Left lung (tissue), 10 donors: ENCODE measurements around the gene CCDC197. TPM values are rescaled to one million over a fixed set of nuclear protein-coding genes. Genes with fewer than 3 reads are reported as not detected.

Source experiments
- ATAC-seq: fragments of 200-7000 bp; cut with Tn5 transposase; one replicate; pipeline ENCODE4 v1.9.1; 2020; ENCODE audit warnings: moderate library complexity
- DNase-seq, 4 donors: peaks; one replicate each; pipeline ENCODE4 v3.0.0-alpha.2; 2013 to 2020
- H3K27ac ChIP-seq, 2 donors: fragments of 200-600 bp; sonication (generic) in 1 of 2; one replicate each; pipeline versions ENCODE4 v1.5.0 to v1.8.0; 2020 to 2021
- H3K27me3 ChIP-seq, 2 donors: fragments of 200-600 bp; sonication (generic) in 1 of 2; one replicate each; pipeline versions ENCODE4 v1.5.0 to v1.8.0; 2020 to 2021
- H3K36me3 ChIP-seq, 2 donors: fragments of 200-600 bp; sonication (generic) in 1 of 2; one replicate each; pipeline versions ENCODE4 v1.5.0 to v1.8.0; 2020 to 2021
- H3K4me1 ChIP-seq, 2 donors: fragments of 200-600 bp; one replicate each; pipeline ENCODE4 v1.8.0; 2021
- H3K4me3 ChIP-seq, 2 donors: fragments of 200-600 bp; sonication (generic) in 1 of 2; one replicate each; pipeline versions ENCODE4 v1.5.0 to v1.8.0; 2020 to 2021; ENCODE audit warnings: mild to moderate bottlenecking in 1 of 2
- H3K9me3 ChIP-seq, 2 donors: fragments of 200-600 bp; sonication (generic) in 1 of 2; one replicate each; pipeline versions ENCODE4 v1.5.0 to v1.8.0; 2020 to 2021
- intact Hi-C, 2 donors: fragments of 100-400 bp; cut with DNase I; formaldehyde crosslinking; loops; one replicate each; pipeline versions ENCODE4 v1.11.2 to v1.14.2; 2022
- microRNA-seq, 2 donors: library from miRNA; unstranded; fragments of <30 nt; microRNA quantifications; one replicate each; pipeline ENCODE4, GENCODE V29; 2019
- polyA plus RNA-seq, 6 donors: library from polyadenylated mRNA; unstranded; fragments of 120-200 nt; gene quantifications; one replicate each; pipeline ENCODE4 v1.2.1, GENCODE V29; 2013; ENCODE audit not compliant: insufficient read length in 6 of 6
- total RNA-seq, 2 donors: library from RNA; stranded (reverse); fragmentation: NEBNext Ultra II Directional; extraction: Animal tissue kit (Norgen Biotek cat#: 25700); gene quantifications; one replicate each; pipeline ENCODE4 v1.2.1, GENCODE V29; 2021
- TF ChIP-seq, protein P1 (sequence below), 2 donors: fragments of 200-600 bp; sonication (generic) in 1 of 2; IDR thresholded peaks; one replicate each; pipeline versions ENCODE4 v1.5.0 to v1.8.0; 2021; ENCODE audit warnings: antibody characterized with exemption in 2 of 2
- donor health status: DM: no; HTN: yes; CAD: no.
- donor health status: DM: no; HTN: no; CAD: no.

The CCDC197 gene
- total and polyA plus RNA-seq, 8 donors, result not detected

GRCh38 chr14:94052662-94053061 is 55.6 kb downstream of the CCDC197 start:
- H3K4me1 ChIP-seq, result no peaks in the 10 kb centered on the region
- no peaks in the 10 kb centered on the region for H3K27me3 ChIP-seq
- peaks cover 0 to 100% of the 10 kb centered on the region in 2 donors for H3K36me3 ChIP-seq
- ATAC-seq, result peak; percentile 8
- no peaks in the 10 kb centered on the region for H3K9me3 ChIP-seq
- no peak for DNase-seq
- intact Hi-C loops, result no loop called here
- no peak overlapping the region for H3K4me3 ChIP-seq
- no peak overlapping the region for H3K27ac ChIP-seq
- TF ChIP-seq, protein P1, sequence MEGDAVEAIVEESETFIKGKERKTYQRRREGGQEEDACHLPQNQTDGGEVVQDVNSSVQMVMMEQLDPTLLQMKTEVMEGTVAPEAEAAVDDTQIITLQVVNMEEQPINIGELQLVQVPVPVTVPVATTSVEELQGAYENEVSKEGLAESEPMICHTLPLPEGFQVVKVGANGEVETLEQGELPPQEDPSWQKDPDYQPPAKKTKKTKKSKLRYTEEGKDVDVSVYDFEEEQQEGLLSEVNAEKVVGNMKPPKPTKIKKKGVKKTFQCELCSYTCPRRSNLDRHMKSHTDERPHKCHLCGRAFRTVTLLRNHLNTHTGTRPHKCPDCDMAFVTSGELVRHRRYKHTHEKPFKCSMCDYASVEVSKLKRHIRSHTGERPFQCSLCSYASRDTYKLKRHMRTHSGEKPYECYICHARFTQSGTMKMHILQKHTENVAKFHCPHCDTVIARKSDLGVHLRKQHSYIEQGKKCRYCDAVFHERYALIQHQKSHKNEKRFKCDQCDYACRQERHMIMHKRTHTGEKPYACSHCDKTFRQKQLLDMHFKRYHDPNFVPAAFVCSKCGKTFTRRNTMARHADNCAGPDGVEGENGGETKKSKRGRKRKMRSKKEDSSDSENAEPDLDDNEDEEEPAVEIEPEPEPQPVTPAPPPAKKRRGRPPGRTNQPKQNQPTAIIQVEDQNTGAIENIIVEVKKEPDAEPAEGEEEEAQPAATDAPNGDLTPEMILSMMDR (IDR thresholded peaks at IDR 0.05), result no peak

DNA sequence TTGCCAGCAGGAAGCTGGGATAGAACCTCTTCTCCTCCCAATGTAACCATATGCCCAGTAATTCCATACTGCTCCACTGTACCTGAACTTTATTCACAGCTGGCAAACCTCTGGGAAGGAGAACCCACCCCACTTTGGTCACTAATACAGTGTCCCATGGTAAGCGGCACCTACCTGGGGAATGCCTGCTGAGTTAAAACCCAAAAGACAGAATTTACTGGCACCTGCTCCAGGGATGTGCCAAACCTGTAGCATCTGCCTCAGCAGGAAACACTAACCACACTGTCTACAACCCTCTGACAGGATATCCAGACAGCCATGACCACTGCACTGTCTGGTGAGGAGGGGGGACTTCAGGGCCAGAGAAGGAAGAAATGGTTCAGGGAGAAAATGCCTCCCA is 57.3 kb downstream of the CCDC197 start:
- intact Hi-C loops, result no loop called here
- TF ChIP-seq, protein P1 (IDR thresholded peaks at IDR 0.05), result no peak
- H3K27ac ChIP-seq, result no peak overlapping the region
- H3K4me3 ChIP-seq, result no peak overlapping the region
- DNase-seq (no peak), ATAC-seq (no peak)
- H3K4me1 ChIP-seq, result peaks cover 0 to 4% of the 10 kb centered on the region in 2 donors
- H3K36me3 ChIP-seq, result peaks cover 0 to 100% of the 10 kb centered on the region in 2 donors
- H3K9me3 ChIP-seq, result no peaks in the 10 kb centered on the region
- no peaks in the 10 kb centered on the region for H3K27me3 ChIP-seq

DNA sequence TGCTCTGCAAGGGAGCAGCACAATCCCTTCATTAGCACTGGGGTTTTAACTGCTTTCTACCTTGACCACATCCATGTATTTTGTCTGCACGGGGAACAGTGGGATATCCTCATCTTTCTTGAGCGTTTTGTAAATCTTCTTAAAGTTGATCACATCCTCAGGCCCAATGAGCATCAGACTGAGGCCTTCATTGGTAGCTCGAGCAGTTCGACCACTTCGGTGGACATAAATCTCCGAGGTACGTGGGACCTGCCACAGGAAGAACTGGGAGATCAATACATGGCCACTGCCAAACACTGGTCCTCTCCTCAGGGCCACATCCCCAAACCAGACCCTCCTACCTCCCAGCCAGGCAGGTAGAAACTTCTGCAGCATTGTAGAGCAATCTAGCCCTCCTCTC is 57.8 kb downstream of the CCDC197 start:
- no peak for ATAC-seq
- intact Hi-C loops, result no loop called here
- TF ChIP-seq, protein P1 (IDR thresholded peaks at IDR 0.05), result no peak
- Histone ChIP-seq H3K4me3 (no peak overlapping the region), H3K36me3 (peaks cover 0 to 100% of the 10 kb centered on the region in 2 donors), H3K9me3 (no peaks in the 10 kb centered on the region), H3K4me1 (peaks cover 0 to 4% of the 10 kb centered on the region in 2 donors), H3K27ac (no peak overlapping the region), H3K27me3 (no peaks in the 10 kb centered on the region)
- no peak for DNase-seq

- Histone ChIP-seq H3K27me3 (no peaks in the 10 kb centered on the region), H3K36me3 (peaks cover 0 to 100% of the 10 kb centered on the region in 2 donors), H3K4me1 (peaks cover 0 to 4% of the 10 kb centered on the region in 2 donors), H3K27ac (no peak overlapping the region), H3K9me3 (no peaks in the 10 kb centered on the region), H3K4me3 (no peak overlapping the region)
- no peak for DNase-seq
- ATAC-seq, result no peak
- intact Hi-C loops, result no loop called here
- TF ChIP-seq, protein P1 (IDR thresholded peaks at IDR 0.05), result no peak
These were observed 59.6 kb downstream of the CCDC197 start for GRCh38 chr14:94056579-94057308.

- H3K4me3 ChIP-seq, result no peak overlapping the region
- no peaks in the 10 kb centered on the region for H3K9me3 ChIP-seq
- DNase-seq (no peak), ATAC-seq (no peak)
- H3K4me1 ChIP-seq, result peaks cover 0 to 4% of the 10 kb centered on the region in 2 donors
- H3K27ac ChIP-seq, result no peak overlapping the region
- H3K27me3 ChIP-seq, result no peaks in the 10 kb centered on the region
- intact Hi-C loops, result no loop called here
- peaks cover 0 to 94% of the 10 kb centered on the region in 2 donors for H3K36me3 ChIP-seq
- TF ChIP-seq, protein P1 (IDR thresholded peaks at IDR 0.05), result no peak
These were observed 61.1 kb downstream of the CCDC197 start for GRCh38 chr14:94058128-94058673.

Small RNAs within 50 kb of the gene (microRNA-seq; reads per million reads assigned to microRNA genes)
- 0 to 0.17 reads per million in 2 donors for gene MIR4506

Other genes with a start within 250 kb of the CCDC197 start
- gene PRIMA1, start 208.8 kb upstream of the CCDC197 start, total RNA-seq, result under 1 TPM; 0.15 to 0.47 TPM
- gene PRIMA1, start 208.8 kb upstream of the CCDC197 start, polyA plus RNA-seq, result 1 to 10 TPM in 1 of 6 donors, under 1 TPM in 5; 0.26 to 1.3 (median 0.86) TPM
- 1 to 10 TPM in 1 of 2 donors, not detected in 1; 1.1 TPM for gene FAM181A, start 70.0 kb upstream of the CCDC197 start, total RNA-seq
- gene FAM181A, start 70.0 kb upstream of the CCDC197 start, polyA plus RNA-seq, result under 1 TPM in 5 of 6 donors, not detected in 1; 0.10 to 0.47 (median 0.26) TPM
- 1 to 10 TPM; 1.4 to 3.2 TPM for gene ASB2, start 20.7 kb upstream of the CCDC197 start, total RNA-seq
- 1 to 10 TPM in 5 of 6 donors, under 1 TPM in 1; 0.81 to 2.5 (median 1.6) TPM for gene ASB2, start 20.7 kb upstream of the CCDC197 start, polyA plus RNA-seq
- gene OTUB2, start 29.0 kb downstream of the CCDC197 start, total RNA-seq, result 1 to 10 TPM; 1.2 to 1.5 TPM
- gene OTUB2, start 29.0 kb downstream of the CCDC197 start, polyA plus RNA-seq, result 1 to 10 TPM; 3.6 to 5.4 (median 4.0) TPM
- 100 to 1,000 TPM; 142 to 148 TPM for gene DDX24, start 83.9 kb downstream of the CCDC197 start, total RNA-seq
- 100 to 1,000 TPM; 127 to 143 (median 136) TPM for gene DDX24, start 83.9 kb downstream of the CCDC197 start, polyA plus RNA-seq
- gene IFI27L1, start 84.0 kb downstream of the CCDC197 start, total RNA-seq, result 10 to 100 TPM; 20.3 to 23.8 TPM
- gene IFI27L1, start 84.0 kb downstream of the CCDC197 start, polyA plus RNA-seq, result 10 to 100 TPM; 25.8 to 34.3 (median 31.5) TPM
- 100 to 1,000 TPM; 278 to 394 TPM for gene IFI27, start 113.4 kb downstream of the CCDC197 start, total RNA-seq
- 10 to 100 TPM; 11.6 to 29.0 (median 22.6) TPM for gene IFI27, start 113.4 kb downstream of the CCDC197 start, polyA plus RNA-seq
- gene IFI27L2, start 132.3 kb downstream of the CCDC197 start, total RNA-seq, result 10 to 100 TPM; 37.9 to 59.3 TPM
- 10 to 100 TPM; 30.7 to 49.0 (median 38.8) TPM for gene IFI27L2, start 132.3 kb downstream of the CCDC197 start, polyA plus RNA-seq
- 1 to 10 TPM in 1 of 2 donors, under 1 TPM in 1; 0.52 to 3.7 TPM for gene PPP4R4, start 177.0 kb downstream of the CCDC197 start, total RNA-seq
- under 1 TPM; 0.43 to 0.86 (median 0.62) TPM for gene PPP4R4, start 177.0 kb downstream of the CCDC197 start, polyA plus RNA-seq